Adrenal gland (tissue), 5 donors: ENCODE results near the gene ISLR.

ENCODE experiments used
- POLR2A ChIP-seq, 2 donors: fragments of 450-650 bp; IDR thresholded peaks; one replicate each; pipeline ENCODE4 v1.6.1; 2017; ENCODE audit warnings: antibody characterized with exemption in 2 of 2, mild to moderate bottlenecking in 2 of 2, moderate library complexity in 1 of 2
- TF ChIP-seq, protein P1 (sequence below), 6 experiments: fragments of 450-650 bp in 4 of 6; fragments of 200-600 bp in 2 of 6; sonication (generic) in 1 of 6; IDR thresholded peaks; 1 replicate in 5 of 6; 2 replicates in 1 of 6; pipeline versions ENCODE4 v1.5.1 to v1.8.0; 2016 to 2021; ENCODE audit warnings: antibody characterized with exemption in 6 of 6, mild to moderate bottlenecking in 2 of 6, moderate library complexity in 1 of 6
- donor health status: DM: no; HTN: no; CAD: no.

DNA sequence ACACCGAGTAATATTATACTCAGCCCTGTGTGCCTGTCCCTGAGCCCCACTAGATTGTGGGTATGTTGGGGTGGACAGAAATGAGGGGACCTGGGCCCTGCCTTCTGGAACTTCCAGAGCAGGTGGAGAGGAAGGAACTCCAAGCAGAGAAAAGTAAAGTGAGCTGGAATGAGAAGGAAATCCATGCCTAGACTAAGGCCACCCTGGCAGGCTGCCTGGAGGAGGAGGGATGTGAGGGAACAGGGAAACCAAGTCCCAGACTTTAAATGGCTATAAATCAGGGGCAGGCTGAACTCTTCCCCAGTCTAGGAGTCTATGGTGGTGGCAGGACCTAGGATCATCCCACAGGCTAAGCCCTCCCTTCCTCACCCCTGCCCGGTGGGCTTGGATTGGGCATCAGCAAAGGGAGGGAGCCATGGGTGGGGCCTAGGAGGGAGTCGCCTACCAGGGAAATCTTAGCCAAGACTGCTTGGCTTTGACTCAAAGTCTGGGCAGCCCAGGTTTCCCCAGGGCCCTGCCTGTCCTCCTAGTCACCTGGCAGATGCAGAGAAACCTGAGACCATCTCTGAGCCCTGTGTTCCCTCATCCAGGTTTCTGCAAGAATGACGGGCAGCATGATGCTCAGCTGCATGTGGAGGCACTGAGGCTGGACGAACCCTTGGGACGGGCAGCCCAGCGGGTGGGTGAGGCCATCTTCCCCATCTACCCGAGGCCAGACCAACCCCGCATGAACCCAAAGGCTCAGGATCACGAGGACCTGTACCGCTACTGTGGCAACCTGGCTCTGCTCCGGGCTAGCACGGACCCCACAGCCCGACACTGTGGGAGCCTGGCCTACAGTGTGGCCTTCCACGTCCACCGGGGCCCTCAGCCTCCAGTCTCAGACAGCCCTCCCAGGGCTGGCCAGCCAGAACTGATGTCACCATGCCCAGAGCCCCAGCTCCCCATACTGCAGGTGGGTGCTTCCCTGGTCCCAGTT is 44.7 kb downstream of the ISLR start:
- TF ChIP-seq, protein P1, sequence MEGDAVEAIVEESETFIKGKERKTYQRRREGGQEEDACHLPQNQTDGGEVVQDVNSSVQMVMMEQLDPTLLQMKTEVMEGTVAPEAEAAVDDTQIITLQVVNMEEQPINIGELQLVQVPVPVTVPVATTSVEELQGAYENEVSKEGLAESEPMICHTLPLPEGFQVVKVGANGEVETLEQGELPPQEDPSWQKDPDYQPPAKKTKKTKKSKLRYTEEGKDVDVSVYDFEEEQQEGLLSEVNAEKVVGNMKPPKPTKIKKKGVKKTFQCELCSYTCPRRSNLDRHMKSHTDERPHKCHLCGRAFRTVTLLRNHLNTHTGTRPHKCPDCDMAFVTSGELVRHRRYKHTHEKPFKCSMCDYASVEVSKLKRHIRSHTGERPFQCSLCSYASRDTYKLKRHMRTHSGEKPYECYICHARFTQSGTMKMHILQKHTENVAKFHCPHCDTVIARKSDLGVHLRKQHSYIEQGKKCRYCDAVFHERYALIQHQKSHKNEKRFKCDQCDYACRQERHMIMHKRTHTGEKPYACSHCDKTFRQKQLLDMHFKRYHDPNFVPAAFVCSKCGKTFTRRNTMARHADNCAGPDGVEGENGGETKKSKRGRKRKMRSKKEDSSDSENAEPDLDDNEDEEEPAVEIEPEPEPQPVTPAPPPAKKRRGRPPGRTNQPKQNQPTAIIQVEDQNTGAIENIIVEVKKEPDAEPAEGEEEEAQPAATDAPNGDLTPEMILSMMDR (IDR thresholded peaks at IDR 0.05) = no peak
- no peak for TF ChIP-seq POLR2A (IDR thresholded peaks at IDR 0.05)
